DLD1 (cell line): Measurements from ENCODE around the gene TRAF3.

Source experiments
- in situ Hi-C: cut with HindIII; loops from 2 replicates; pipeline ENCODE4 v1.10.0; 2017; ENCODE audit warnings: low sequenced_read_pairs

TRAF3 gene

GRCh38 chr14:102776761-102777710 is at the start of gene TRAF3:
TSS of gene TRAF3 (plus strand) at chr14:102777449. CDS start at chr14:102870202, 92,753 bp downstream.
- in situ Hi-C loops = no loop called here

- in situ Hi-C loops = no loop called here
These were observed 48.7 kb upstream of the TRAF3 start for GRCh38 chr14:102728501-102728900.

GRCh38 chr14:102729268-102729667 is 48.0 kb upstream of the TRAF3 start:
- in situ Hi-C loops = no loop called here

GRCh38 chr14:102729825-102730224 is 47.4 kb upstream of the TRAF3 start:
- in situ Hi-C loops = no loop called here

GRCh38 chr14:102731101-102731870 is 46.0 kb upstream of the TRAF3 start:
- in situ Hi-C loops = no loop called here

- in situ Hi-C loops = no loop called here
These were observed 45.1 kb upstream of the TRAF3 start for GRCh38 chr14:102731871-102732800.

- in situ Hi-C loops = no loop called here
These were observed 44.3 kb upstream of the TRAF3 start for GRCh38 chr14:102732924-102733323.

GRCh38 chr14:102733326-102733725 is 43.9 kb upstream of the TRAF3 start:
- in situ Hi-C loops = no loop called here

- in situ Hi-C loops = no loop called here
These were observed 42.8 kb upstream of the TRAF3 start for GRCh38 chr14:102734436-102734835.

- in situ Hi-C loops = no loop called here
These were observed 40.3 kb upstream of the TRAF3 start for GRCh38 chr14:102736956-102737355.

- in situ Hi-C loops = no loop called here
These were observed 39.6 kb upstream of the TRAF3 start for GRCh38 chr14:102737402-102738372.

GRCh38 chr14:102738373-102739189 is 38.7 kb upstream of the TRAF3 start:
- in situ Hi-C loops = no loop called here

GRCh38 chr14:102739190-102739469 is 38.1 kb upstream of the TRAF3 start:
- in situ Hi-C loops = no loop called here

- in situ Hi-C loops = no loop called here
These were observed 30.4 kb upstream of the TRAF3 start for GRCh38 chr14:102746634-102747438.

- in situ Hi-C loops = no loop called here
These were observed 28.4 kb upstream of the TRAF3 start for GRCh38 chr14:102748806-102749205.

- in situ Hi-C loops = no loop called here
These were observed 27.6 kb upstream of the TRAF3 start for GRCh38 chr14:102749393-102750305.

GRCh38 chr14:102750376-102750775 is 26.9 kb upstream of the TRAF3 start:
- in situ Hi-C loops = no loop called here
